ENCODE measurements around the gene MEP1A. TPM values are rescaled to one million over a fixed set of nuclear protein-coding genes. Genes with fewer than 3 reads are reported as not detected.
"Not testable (repeated sequence)": the region's sequence is repeated elsewhere in the genome, so short reads cannot be mapped to it uniquely, and the experiment has no call there.

The MEP1A gene
- total and polyA plus RNA-seq, 8 donors: 0.06 TPM; not detected in 7

DNA sequence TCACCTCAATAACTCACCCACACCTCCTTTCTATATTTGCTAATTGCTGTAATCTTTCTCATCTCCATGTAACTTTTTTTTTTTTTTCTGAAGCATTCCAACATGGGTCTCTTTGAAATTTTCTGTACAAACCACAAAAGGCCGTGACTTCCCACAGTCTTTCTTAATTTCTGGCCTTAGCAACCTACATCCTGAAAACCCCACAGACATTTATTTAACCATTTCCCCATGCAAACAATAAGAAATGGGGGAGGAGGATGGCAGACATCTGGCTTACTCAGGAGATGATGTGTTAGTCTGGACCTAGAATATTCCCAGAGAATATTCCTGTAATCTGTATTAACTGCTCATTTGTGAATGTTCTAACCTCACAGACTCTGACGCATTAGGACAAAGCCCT lies 57.6 kb downstream of the MEP1A start:
- ATAC-seq: no peak
- no peak for DNase-seq

DNA sequence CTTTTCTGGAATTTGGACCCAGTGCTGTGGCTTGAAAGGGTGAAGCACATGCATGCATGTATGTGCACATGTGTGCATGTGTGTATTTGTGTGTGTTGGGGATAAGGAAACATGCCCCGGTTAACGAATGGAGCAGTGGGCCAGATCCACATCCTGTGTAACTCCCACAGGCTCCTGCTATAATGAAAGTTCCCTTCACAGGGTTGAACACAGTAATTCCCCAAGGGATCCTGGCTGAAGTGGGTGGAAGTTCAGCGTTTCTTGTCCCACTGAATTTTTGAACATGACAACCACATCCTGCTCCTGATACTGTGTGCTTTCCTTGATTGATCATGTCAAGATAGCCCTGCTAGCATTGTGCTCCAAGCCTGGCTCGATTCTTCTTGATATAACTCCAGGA lies 58.4 kb downstream of the MEP1A start:
- not testable (repeated sequence) for ATAC-seq, H3K27ac ChIP-seq, H3K9me3 ChIP-seq, DNase-seq, H3K4me3 ChIP-seq, H3K27me3 ChIP-seq
- intact Hi-C loops (cut with DNase I): loop anchor here in 1 of 2 donors (5.0 kb wide), 1 partner anchor 136 kb away; no protein-coding TSS in a partner anchor
- H3K4me1 ChIP-seq: peaks cover 0 to 34% of the 10 kb centered on the region in 2 donors
- peaks cover 0 to 11% of the 10 kb centered on the region in 2 donors for H3K36me3 ChIP-seq

More for the DNA sequence above, 57.6 kb downstream of the MEP1A start:
- no peak overlapping the region for H3K27ac ChIP-seq
- H3K9me3 ChIP-seq: no peaks in the 10 kb centered on the region
- H3K36me3 ChIP-seq: peaks cover 0 to 11% of the 10 kb centered on the region in 2 donors
- H3K4me1 ChIP-seq: peaks cover 0 to 34% of the 10 kb centered on the region in 2 donors
- intact Hi-C loops (cut with DNase I): loop anchor here in 1 of 2 donors (5.0 kb wide), 1 partner anchor 137 kb away; no protein-coding TSS in a partner anchor
- no peak overlapping the region for H3K4me3 ChIP-seq
- TF ChIP-seq, protein P1, sequence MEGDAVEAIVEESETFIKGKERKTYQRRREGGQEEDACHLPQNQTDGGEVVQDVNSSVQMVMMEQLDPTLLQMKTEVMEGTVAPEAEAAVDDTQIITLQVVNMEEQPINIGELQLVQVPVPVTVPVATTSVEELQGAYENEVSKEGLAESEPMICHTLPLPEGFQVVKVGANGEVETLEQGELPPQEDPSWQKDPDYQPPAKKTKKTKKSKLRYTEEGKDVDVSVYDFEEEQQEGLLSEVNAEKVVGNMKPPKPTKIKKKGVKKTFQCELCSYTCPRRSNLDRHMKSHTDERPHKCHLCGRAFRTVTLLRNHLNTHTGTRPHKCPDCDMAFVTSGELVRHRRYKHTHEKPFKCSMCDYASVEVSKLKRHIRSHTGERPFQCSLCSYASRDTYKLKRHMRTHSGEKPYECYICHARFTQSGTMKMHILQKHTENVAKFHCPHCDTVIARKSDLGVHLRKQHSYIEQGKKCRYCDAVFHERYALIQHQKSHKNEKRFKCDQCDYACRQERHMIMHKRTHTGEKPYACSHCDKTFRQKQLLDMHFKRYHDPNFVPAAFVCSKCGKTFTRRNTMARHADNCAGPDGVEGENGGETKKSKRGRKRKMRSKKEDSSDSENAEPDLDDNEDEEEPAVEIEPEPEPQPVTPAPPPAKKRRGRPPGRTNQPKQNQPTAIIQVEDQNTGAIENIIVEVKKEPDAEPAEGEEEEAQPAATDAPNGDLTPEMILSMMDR (IDR thresholded peaks at IDR 0.05): no peak
- H3K27me3 ChIP-seq: no peaks in the 10 kb centered on the region

DNA sequence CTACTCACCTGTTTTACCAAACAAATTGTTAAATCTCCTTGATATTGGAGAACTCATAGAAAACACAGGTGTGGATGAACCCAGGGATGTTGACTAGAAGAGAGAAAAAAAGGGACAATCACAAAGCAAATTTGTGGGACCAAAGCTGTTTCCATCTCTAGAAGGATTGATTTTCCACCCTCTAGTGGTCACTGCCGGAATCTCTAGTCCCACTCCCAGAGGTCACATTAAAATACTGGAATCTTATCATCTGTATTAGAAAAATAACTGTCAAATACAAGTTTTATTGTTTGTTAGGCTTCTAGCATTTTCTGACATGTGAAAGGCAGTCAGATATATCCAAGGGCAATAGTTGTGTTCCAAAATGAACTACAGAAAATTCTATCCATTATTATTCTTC lies 62.8 kb downstream of the MEP1A start:
- H3K4me3 ChIP-seq; H3K27me3 ChIP-seq; DNase-seq; H3K9me3 ChIP-seq; intact Hi-C loops (cut with DNase I); H3K27ac ChIP-seq; H3K4me1 ChIP-seq: not testable (repeated sequence)
- TF ChIP-seq, protein P1 (IDR thresholded peaks at IDR 0.05): peak; percentile 62 to 67
- peak; percentile 45 for ATAC-seq
- H3K36me3 ChIP-seq: peaks cover 0 to 35% of the 10 kb centered on the region in 2 donors

DNA sequence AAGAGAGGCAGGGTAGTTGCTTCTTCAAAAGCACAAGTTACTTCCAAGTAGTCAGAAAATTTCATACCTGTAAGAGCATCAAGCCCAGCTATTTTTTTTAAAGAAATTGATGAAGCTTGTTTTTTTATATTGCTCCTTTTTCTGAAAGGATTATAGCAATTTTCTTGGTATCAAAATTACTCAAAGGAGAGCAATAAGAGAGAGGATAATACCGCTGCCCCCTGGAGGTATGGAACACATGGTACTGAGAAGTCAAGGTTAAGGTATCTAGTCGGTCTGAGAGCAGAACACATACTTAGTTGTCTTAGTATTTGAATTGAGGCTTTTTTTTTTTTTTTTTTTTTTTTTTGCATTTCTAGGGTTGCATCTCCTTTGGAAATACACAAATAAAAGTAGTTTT lies 69.2 kb downstream of the MEP1A start:
- Histone ChIP-seq H3K4me1 (no peaks in the 10 kb centered on the region), H3K36me3 (peaks cover 0 to 82% of the 10 kb centered on the region in 2 donors), H3K9me3 (no peaks in the 10 kb centered on the region), H3K27ac (no peak overlapping the region), H3K27me3 (no peaks in the 10 kb centered on the region), H3K4me3 (no peak overlapping the region)
- DNase-seq: no peak
- TF ChIP-seq, protein P1 (IDR thresholded peaks at IDR 0.05): no peak
- intact Hi-C loops (cut with DNase I): no loop called here
- no peak for ATAC-seq

DNA sequence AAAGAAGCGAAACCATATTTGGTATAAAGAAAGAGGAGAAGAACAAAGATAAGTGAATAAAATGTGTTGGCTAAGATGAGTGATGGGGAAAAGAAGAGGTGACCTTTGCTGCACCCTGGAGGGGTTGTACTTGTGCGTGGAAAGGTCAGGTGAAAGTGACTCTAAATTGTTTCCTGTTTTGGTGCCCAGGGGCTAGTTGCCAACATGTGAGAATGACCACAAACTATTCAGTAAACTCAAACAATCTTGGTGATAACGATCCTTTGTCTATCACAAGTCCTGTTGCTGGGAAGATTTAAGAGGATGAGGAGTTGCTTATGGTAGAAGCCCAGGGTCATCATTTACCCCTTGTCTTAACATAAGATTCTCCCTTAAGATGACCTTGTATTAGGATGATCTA lies 70.6 kb downstream of the MEP1A start:
- DNase-seq (no peak), ATAC-seq (no peak)
- peaks cover 0 to 86% of the 10 kb centered on the region in 2 donors for H3K36me3 ChIP-seq
- no peak overlapping the region for H3K4me3 ChIP-seq
- no peaks in the 10 kb centered on the region for H3K4me1 ChIP-seq
- no peaks in the 10 kb centered on the region for H3K27me3 ChIP-seq
- no peaks in the 10 kb centered on the region for H3K9me3 ChIP-seq
- H3K27ac ChIP-seq: no peak overlapping the region
- intact Hi-C loops (cut with DNase I): no loop called here
- TF ChIP-seq, protein P1 (IDR thresholded peaks at IDR 0.05): no peak

DNA sequence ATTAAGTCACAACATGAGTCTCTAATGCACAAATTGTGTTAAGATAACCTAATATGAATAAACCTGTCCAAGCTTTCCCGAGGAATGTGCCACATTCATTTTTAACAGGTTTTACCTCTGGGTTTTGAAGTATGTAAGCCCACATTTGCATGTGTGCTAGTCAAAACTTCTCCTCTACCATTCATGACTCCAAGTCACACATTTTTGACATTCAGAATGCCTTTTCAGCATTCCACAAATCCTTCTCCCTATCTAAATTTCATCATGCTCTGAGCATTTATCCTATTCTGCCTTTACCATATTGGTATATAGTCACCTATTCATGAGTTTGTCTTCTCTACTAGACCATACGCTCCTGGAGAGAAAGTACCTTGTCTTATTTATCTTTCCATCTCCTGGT lies 72.0 kb downstream of the MEP1A start:
- intact Hi-C loops (cut with DNase I): no loop called here
- ATAC-seq: no peak
- Histone ChIP-seq H3K9me3 (no peaks in the 10 kb centered on the region), H3K27ac (no peak overlapping the region), H3K27me3 (no peaks in the 10 kb centered on the region), H3K36me3 (peaks cover 0 to 87% of the 10 kb centered on the region in 2 donors), H3K4me3 (no peak overlapping the region), H3K4me1 (no peaks in the 10 kb centered on the region)
- DNase-seq: no peak
- TF ChIP-seq, protein P1 (IDR thresholded peaks at IDR 0.05): no peak
